PC-3 (cell line): ENCODE results near the gene ADARB2.

Experiments
- EZH2 ChIP-seq: fragments of 300-600 bp; sonication (generic); IDR thresholded peaks from one replicate; pipeline ENCODE4 v1.6.1; 2017; ENCODE audit warnings: antibody characterized with exemption, mild to moderate bottlenecking, low read length; ENCODE audit not compliant: unreplicated experiment
- TF ChIP-seq, protein P1 (sequence below): fragments of 300-600 bp; sonication (generic); conservative IDR thresholded peaks from 2 replicates; pipeline ENCODE4 v1.5.1; 2017; ENCODE audit warnings: antibody characterized with exemption, low read depth, mild to moderate bottlenecking, low read length

DNA sequence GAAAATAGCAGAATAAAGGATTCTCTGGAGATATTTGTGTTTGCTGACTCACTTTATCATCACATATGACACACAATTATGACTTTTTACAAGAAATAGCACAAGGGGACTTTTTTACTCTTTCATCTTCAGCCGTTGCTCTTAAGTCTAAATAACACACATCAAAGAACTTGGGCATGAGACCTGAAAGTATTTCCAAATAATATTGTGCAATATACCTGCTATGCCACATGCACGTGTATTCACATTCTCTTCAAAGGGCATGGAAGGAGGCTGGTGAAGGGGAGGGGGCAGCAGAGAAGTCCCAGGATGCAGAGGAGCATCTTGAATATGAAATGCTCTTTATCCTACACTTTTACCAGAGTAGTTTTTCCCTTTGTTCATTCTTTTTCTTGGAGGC is 4.1 kb upstream of the ADARB2 start:
- TF ChIP-seq, protein P1, sequence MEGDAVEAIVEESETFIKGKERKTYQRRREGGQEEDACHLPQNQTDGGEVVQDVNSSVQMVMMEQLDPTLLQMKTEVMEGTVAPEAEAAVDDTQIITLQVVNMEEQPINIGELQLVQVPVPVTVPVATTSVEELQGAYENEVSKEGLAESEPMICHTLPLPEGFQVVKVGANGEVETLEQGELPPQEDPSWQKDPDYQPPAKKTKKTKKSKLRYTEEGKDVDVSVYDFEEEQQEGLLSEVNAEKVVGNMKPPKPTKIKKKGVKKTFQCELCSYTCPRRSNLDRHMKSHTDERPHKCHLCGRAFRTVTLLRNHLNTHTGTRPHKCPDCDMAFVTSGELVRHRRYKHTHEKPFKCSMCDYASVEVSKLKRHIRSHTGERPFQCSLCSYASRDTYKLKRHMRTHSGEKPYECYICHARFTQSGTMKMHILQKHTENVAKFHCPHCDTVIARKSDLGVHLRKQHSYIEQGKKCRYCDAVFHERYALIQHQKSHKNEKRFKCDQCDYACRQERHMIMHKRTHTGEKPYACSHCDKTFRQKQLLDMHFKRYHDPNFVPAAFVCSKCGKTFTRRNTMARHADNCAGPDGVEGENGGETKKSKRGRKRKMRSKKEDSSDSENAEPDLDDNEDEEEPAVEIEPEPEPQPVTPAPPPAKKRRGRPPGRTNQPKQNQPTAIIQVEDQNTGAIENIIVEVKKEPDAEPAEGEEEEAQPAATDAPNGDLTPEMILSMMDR: no peak
- no peak for TF ChIP-seq EZH2
